ENCODE data around the gene ACSS1.

ACSS1 gene

DNA sequence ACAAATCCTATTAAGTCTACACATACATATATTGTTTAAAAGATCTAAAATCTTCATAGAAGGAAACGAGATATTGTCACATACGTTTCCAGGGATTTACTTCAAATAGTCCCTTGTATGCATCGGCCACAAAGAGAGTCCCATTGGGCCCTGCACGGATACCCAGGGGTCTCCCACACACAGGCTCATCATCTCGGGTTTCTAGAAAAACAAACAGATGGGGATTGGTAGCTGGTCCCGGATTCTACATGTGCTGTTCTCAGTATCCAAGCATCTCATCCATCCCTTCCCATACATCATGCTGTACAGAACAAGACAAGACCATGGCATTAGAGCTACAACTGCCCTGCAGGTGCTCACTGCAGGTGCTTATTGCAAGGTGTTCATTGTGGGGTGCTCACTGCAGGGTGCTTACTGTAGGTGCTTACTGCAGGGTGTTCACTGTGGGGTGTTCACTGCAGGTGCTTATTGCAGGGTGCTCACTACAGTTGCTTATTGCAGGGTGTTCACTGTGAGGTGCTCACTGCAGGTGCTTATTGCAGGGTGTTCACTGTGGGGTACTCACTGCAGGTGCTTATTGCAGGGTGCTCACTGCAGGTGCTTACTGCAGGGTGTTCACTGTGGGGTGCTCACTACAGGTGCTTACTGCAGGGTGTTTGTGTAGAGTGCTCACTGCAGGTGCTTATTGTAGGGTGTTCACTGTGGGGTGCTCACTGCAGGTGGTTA is 86.4 kb downstream of the ACSS1 start:
- DNase-seq (ENCODE audit: low spot score): no peak

GRCh38 chr20:24970754-24971153 is 87.2 kb downstream of the ACSS1 start:
- DNase-seq (ENCODE audit: low spot score): no peak

DNA sequence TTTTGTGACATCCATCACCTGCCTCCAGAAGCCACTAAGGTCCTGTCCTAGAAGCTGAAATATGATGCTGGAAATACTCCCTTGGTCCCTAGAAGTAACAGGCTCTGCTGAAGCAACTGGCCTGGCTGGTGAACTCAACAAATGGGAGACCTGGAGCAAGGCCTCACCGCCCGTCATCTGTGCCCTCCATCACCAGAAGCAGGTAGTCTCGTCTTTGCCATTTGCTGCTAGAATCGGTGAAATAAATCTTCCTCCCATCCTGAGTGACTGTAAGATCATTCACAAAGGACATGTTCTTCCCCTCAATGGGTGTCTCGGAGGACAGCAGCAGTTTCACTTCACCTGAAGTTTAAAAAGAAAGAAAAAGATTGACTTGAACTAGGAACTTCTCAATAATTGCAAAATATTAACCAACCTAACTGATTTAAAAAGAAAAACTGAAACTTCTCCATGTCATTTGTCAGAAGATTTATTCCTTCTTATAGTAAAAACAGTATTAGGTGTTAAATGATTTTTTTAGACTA is 87.8 kb downstream of the ACSS1 start:
- DNase-seq (ENCODE audit: low spot score): no peak

- no peak for DNase-seq (ENCODE audit: low spot score)
These were observed 88.5 kb downstream of the ACSS1 start for GRCh38 chr20:24969186-24970029.

DNA sequence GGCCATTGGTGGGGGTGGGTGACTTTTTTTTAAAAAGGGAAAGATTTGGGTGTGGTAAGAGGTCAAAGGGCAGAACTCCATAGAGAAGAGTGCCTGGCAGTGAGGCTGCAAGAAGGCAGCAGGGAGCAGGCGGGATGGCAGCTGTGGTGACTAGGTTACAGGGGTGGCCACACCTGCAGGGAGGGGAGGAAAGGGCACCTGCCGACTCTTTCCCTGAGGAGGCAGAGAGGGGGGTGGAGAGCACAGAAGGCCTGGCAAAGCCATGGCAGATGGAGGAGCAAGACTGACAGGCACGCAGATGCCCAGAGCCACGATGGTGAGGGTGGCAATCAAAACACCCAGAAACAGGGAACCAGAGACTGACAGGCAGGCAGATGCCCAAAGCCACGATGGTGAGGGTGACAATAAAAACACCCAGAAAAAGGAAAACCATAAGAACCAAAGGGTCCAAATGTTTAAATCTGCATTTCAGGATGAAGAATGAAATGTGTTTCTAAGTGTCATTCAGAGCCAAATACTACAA is 89.6 kb downstream of the ACSS1 start:
- DNase-seq (ENCODE audit: low spot score): no peak

DNA sequence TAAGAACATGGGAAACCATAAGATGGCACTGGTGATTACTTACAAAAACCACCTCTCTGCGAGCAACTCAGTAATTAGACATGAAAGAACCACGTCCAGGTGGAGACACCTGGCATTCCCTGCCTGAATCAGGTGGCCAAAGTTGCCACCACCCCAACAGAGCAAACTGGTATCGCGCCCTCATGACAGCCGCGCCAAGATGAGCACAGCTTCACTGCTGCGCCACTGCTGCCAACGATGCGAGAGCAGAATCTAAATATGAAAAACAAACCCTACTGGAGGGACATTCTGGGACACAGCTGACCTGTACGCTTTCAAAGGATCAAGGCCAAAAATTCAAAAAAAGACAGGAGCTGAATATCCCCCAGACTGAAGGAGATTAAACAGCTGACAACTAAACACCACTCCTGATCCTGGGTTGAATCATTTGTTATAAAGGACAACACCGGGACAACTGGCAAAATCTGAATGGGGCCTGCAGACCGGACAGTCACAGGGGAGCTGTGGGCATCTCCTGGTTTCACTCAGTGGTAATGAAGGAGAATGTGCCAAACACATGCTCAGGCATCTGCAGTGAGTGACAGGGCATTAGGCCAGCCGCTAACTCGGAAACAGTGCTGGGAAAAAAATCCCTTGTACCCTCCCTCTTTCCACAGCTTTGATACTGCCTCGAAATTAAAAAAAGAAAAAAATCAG is 91.5 kb downstream of the ACSS1 start:
- DNase-seq (ENCODE audit: low spot score): no peak

- DNase-seq (ENCODE audit: low spot score): no peak
These were observed 92.6 kb downstream of the ACSS1 start for GRCh38 chr20:24965065-24965919.

GRCh38 chr20:24964506-24964840 is 93.5 kb downstream of the ACSS1 start:
- no peak for DNase-seq (ENCODE audit: low spot score)

- DNase-seq (ENCODE audit: low spot score): no peak
These were observed 94.0 kb downstream of the ACSS1 start for GRCh38 chr20:24963672-24964505.

DNA sequence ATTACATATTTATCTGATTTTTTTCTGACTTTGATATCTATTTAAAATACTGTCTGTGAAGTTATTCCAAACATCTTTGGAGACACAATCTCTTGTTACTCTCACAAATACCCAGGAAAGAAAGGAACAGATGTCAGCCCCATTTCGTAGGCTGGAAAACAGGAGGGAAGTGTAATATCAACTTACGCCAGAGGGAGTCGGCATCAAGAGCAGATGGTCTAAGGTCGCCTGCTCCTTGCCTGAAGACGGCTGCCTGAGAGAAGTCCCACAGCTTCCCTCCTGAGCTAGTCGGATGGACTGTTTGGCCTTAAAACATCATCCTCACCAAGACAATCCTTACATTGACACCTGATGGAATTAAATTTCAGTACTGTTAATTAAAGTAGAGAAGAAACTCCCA is 95.4 kb downstream of the ACSS1 start:
- no peak for DNase-seq (ENCODE audit: low spot score)

DNA sequence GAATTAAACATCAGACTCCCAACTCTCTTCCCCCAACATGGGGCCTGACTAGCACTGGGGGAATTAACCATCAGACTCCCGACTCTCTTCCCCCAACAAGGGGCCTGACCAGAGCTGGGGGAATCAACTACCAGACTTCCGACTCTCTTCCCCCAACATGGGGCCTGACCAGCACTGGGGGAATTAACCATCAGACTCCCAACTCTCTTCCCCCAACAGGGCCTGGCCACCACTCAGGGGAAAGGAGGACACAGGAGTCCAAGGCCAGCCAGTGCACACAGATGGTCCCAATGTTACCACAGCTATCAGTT is 95.8 kb downstream of the ACSS1 start:
- no peak for DNase-seq (ENCODE audit: low spot score)

DNA sequence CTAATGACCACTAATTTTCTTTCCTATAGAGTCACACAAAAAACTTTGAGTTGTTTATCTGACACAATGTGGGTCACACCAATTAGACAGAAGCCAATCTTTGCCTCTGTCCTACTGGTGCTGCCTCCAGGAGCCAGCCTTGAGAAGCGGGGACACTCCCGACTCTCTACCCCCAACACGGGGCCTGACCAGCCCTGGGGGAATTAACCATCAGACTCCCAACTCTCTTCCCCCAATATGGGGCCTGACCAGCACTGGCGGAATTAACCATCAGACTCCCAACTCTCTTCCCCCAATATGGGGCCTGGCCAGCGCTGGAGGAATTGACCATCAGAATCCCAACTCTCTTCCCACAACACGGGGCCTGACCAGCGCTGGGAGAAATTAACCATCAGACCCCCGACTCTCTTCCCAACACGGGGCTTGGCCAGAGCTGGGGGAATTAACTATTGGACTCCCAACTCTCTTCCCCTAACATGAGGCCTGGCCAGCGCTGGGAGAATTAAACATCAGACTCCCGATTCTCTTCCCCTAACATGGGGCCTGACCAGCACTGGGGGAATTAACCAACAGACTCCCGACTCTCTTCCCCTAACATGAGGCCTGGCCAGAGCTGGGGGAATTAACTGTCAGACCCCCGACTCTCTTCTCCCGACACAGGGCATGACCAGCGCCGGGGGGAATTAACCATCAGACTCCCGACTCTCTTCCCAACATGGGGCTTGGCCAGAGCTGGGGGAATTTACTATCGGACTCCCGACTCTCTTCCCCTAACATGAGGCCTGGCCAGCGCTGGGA is 96.4 kb downstream of the ACSS1 start:
- no peak for DNase-seq (ENCODE audit: low spot score)

DNA sequence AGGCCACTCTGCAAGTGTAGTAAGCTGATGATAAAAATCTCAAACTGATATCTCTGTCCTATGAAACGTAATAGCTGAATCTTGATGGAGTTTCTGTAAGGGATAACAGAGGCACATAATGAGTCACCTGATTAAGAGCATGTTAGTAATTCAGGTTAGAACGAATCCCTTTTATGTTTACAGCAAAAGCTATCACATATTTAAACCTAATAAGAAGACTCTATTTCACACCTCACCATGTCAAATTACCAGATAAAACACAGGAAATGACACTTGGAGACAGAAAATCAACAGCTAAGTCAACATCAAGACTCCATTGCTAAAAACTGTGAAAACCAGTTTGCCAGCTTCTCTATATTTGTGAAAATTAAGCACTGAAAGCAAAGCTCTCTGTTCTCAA is 97.1 kb downstream of the ACSS1 start:
- no peak for DNase-seq (ENCODE audit: low spot score)

DNA sequence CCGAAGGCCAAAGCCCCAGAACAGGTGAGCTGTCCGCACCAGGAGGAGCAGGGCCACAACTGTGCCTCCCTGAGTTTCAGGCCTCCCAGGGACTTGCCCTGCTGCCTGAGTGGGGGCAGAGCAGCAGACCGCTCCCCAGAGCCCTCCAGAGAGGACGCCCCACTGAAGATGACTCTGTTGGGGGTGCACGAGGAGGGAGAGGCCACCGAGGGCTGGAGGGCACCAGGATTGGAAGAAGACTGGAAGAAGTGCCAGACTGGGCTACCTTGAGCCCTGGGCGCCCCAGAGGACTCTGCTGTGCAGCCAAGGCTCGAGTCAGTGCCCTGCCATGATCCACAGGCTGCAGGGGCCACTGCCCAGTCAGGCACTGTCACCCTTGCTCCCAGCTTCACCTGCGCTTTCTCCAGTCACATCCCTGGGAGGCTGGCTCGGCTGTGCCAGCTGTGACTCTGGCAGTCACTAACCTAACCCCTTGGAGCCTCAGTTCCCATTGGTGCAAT is 97.6 kb downstream of the ACSS1 start:
- DNase-seq (ENCODE audit: low spot score): no peak

- DNase-seq (ENCODE audit: low spot score): no peak
These were observed 98.2 kb downstream of the ACSS1 start for GRCh38 chr20:24959591-24960301.

DNA sequence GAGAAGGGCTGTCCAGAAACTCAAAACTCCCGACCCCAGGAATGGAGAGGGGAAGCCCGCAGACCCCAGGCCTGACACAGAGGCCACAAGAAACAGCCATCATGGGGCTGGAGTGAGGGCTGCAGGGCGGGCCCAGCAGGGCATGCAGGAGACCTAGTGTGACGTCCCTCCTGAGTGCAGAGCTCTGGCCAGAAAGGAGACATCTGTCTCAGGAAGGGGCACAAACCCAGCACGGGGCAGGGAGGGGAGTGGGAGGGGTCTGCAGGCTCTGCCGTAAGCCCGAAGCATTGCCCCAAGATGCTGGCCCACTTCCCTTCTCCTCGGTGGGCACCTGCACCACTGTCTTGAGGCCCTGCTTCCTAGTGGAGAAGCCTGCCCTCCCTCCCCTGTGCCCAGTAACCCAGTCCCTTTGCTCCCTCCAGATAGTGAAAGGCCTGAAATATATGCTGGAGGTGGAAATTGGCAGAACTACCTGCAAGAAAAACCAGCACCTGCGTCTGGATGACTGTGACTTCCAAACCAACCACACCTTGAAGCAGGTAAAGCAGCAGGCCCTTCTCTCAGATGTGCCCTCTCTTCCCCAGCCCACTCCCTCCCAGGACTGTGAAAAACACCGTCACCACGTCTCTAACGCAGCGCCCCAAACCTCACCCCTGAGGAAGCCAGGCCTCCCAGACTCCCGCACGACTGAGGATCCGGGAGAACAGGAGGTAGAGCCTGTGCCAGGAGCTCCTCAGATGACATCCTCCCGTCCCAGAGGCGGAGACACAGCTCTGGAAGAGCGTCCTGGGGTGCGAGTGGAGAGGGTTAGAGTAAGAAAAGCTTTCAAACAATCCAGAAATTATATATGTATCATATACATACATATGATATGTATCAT is 99.2 kb downstream of the ACSS1 start:
- no peak for DNase-seq (ENCODE audit: low spot score)

DNA sequence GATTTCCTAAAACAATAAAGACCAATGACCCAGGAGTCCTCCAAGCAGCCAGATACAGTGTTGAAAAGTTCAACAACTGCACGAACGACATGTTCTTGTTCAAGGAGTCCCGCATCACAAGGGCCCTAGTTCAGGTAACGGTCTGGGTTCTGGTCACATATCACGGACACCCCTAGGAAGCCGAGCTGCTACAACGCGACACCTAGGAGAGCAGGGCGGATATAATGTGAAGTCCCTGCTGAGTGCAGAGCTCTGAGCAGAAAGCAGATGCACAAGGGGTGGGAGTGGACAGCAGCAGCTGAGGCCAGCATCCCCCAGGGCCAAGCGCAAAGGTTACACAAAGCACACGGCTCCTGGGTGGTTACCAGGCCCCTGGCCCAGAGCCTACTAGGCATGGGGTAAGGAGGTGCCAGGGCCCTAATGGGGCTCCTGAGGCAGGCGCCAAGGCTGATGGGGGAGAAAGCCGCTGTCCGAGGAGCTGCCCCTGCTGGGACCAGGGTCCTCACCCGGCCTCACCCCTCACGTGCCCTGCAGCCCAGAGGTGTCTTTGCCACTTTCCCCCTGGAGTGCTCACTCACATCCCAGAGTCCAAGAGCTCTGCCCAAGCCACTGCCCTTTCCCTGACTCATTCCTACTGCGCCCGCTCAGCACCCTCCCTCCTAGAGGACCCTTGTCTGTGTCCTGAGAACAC is 100.5 kb downstream of the ACSS1 start:
- no peak for DNase-seq (ENCODE audit: low spot score)

Data from GM03348 (cell line).